Measurements from ENCODE around the gene HSPH1. TPM values are rescaled to one million over a fixed set of nuclear protein-coding genes. Genes with fewer than 3 reads are reported as not detected.

Gene HSPH1
- total and polyA plus RNA-seq, 10 donors: 22.1 to 118 (median 33.9) TPM

GRCh38 chr13:31094331-31095015, 67.2 kb downstream of the HSPH1 start:
- Histone ChIP-seq H3K36me3 (no peaks in the 10 kb centered on the region), H3K9me3 (no peaks in the 10 kb centered on the region), H3K4me1 (peaks cover 0 to 8% (median 2%) of the 10 kb centered on the region in 6 donors), H3K27me3 (replicated peaks in 1 of 7) (peaks cover 0 to 32% (median 9%) of the 10 kb centered on the region in 7 donors), H3K27ac (no peak overlapping the region), H3K4me3 (no peak overlapping the region)
- intact Hi-C loops (cut with DNase I; ENCODE audit: low total_unique reads): no loop called here
- TF ChIP-seq POLR2A (IDR thresholded peaks at IDR 0.05) (no peak), POLR2AphosphoS5 (IDR thresholded peaks at IDR 0.05) (no peak), CTCF (IDR thresholded peaks at IDR 0.05 in 8 of 11, conservative IDR thresholded peaks at IDR 0.05 in 3 of 11) (no peak)
- DNase-seq: no peak
- 75 to 90% (median 86%) methylated on average over 6 of the region's 6 CpGs for WGBS, 5 donors

- Histone ChIP-seq H3K4me3 (no peak overlapping the region), H3K27me3 (replicated peaks in 1 of 7) (peaks cover 0 to 22% (median 7%) of the 10 kb centered on the region in 7 donors), H3K36me3 (no peaks in the 10 kb centered on the region), H3K9me3 (no peaks in the 10 kb centered on the region), H3K27ac (no peak overlapping the region), H3K4me1 (peaks cover 0 to 8% (median 2%) of the 10 kb centered on the region in 6 donors)
- intact Hi-C loops (cut with DNase I; ENCODE audit: low total_unique reads): no loop called here
- WGBS, 5 donors: 84 to 94% (median 87%) methylated on average over 9 of the region's 9 CpGs
- no peak for DNase-seq
- TF ChIP-seq CTCF (IDR thresholded peaks at IDR 0.05 in 8 of 11, conservative IDR thresholded peaks at IDR 0.05 in 3 of 11) (no peak), POLR2AphosphoS5 (IDR thresholded peaks at IDR 0.05) (no peak), POLR2A (IDR thresholded peaks at IDR 0.05) (no peak)
These were observed 68.4 kb downstream of the HSPH1 start for GRCh38 chr13:31093145-31093885.

- WGBS, 5 donors: 69 to 94% (median 83%) methylated on average over 5 of the region's 5 CpGs
- intact Hi-C loops (cut with DNase I; ENCODE audit: low total_unique reads): no loop called here
- DNase-seq: no peak
- Histone ChIP-seq H3K27ac (no peak overlapping the region), H3K9me3 (no peaks in the 10 kb centered on the region), H3K4me1 (peaks cover 0 to 8% (median 2%) of the 10 kb centered on the region in 6 donors), H3K27me3 (replicated peaks in 1 of 7) (peaks cover 0 to 15% (median 0%) of the 10 kb centered on the region in 7 donors), H3K4me3 (no peak overlapping the region), H3K36me3 (no peaks in the 10 kb centered on the region)
- TF ChIP-seq CTCF (IDR thresholded peaks at IDR 0.05 in 8 of 11, conservative IDR thresholded peaks at IDR 0.05 in 3 of 11) (no peak), POLR2AphosphoS5 (IDR thresholded peaks at IDR 0.05) (no peak), POLR2A (IDR thresholded peaks at IDR 0.05) (no peak)
These were observed 69.1 kb downstream of the HSPH1 start for GRCh38 chr13:31092646-31093045.
